ENCODE data around the gene RNF114. TPM values are rescaled to one million over a fixed set of nuclear protein-coding genes. Genes with fewer than 3 reads are reported as not detected.

RNF114 gene
- total and polyA plus RNA-seq, 2 donors (not counting 3 experiments of a cell fraction or from before 2014, with no cell fraction given): 45.8 to 81.7 TPM

GRCh38 chr20:49919009-49919408, 17.2 kb upstream of the RNF114 start:
- Histone ChIP-seq H3K9me3 (replicated peaks; ENCODE audit: control insufficient read depth, insufficient read depth, low read length) (no peaks in the 10 kb centered on the region), H3K27ac (ENCODE audit: insufficient read depth, low read depth, low read length) (no peak overlapping the region), H3K9me1 (replicated peaks; ENCODE audit: control insufficient read depth, extremely low read depth, insufficient read depth, low read length) (no peaks in the 10 kb centered on the region), H3K79me2 (ENCODE audit: control insufficient read depth, insufficient read depth, low read length) (peaks cover 11% of the 10 kb centered on the region), H4K20me1 (replicated peaks; ENCODE audit: control insufficient read depth, extremely low read depth, insufficient read depth, low read length) (no peaks in the 10 kb centered on the region), H3K4me2 (ENCODE audit: insufficient read depth, low read length) (no peak overlapping the region), H3K9ac (replicated peaks; ENCODE audit: extremely low read depth, insufficient read depth, low read length) (no peak overlapping the region), H3K36me3 (ENCODE audit: control insufficient read depth in 2 of 2, extremely low read depth in 1 of 2, insufficient read depth in 2 of 2, low read length in 2 of 2) (no peaks in the 10 kb centered on the region), H3K4me3 (replicated peaks in 1 of 3; ENCODE audit: insufficient read depth in 1 of 3, low read depth in 1 of 3, low read length in 3 of 3) (no peak overlapping the region), H3K4me1 (ENCODE audit: control insufficient read depth, extremely low read depth, insufficient read depth, low read length) (peaks cover 15% of the 10 kb centered on the region), H3K27me3 (ENCODE audit: control insufficient read depth in 2 of 2, insufficient read depth in 2 of 2, low read length in 2 of 2) (no peaks in the 10 kb centered on the region), H2AFZ (ENCODE audit: low read depth, low read length) (no peak overlapping the region)
- intact Hi-C loops (cut with micrococcal nuclease): no loop called here
- BruUV-seq (replicated peaks): no TSS peak
- ChIA-PET CTCF (interaction anchor here (1.3 kb wide), 1 partner anchor 153 kb away, joined by 4 read pairs; no protein-coding TSS in a partner anchor), POLR2A (no interaction called here)
- DNase-seq (ENCODE audit: low read depth, low spot score) (no peak), FAIRE-seq (no peak)
- dilution Hi-C loops (cut with MboI; ENCODE audit: extremely low pct_ligation_motif_present, low sequenced_read_pairs): no loop called here
- TF ChIP-seq GATA2 (IDR thresholded peaks at IDR 0.05; ENCODE audit: insufficient read depth, insufficient read length, low read depth, low read length) (no peak), POLR2AphosphoS5 (IDR thresholded peaks at IDR 0.05; ENCODE audit: insufficient read depth, low read depth, low read length) (no peak), FOS (IDR thresholded peaks at IDR 0.05; ENCODE audit: borderline replicate concordance, insufficient read depth, low read length) (no peak), JUN (IDR thresholded peaks at IDR 0.05; ENCODE audit: borderline replicate concordance, insufficient read depth, insufficient read length, low read depth) (no peak), MYC (IDR thresholded peaks at IDR 0.05; ENCODE audit: low read depth, low read length) (no peak), CTCF (IDR thresholded peaks at IDR 0.05; ENCODE audit: extremely low read depth in 1 of 2, insufficient read depth in 1 of 2, low read depth in 1 of 2, low read length in 2 of 2) (no peak), POLR2A (IDR thresholded peaks at IDR 0.05; ENCODE audit: low read depth, low read length) (no peak), MAX (IDR thresholded peaks at IDR 0.05; ENCODE audit: insufficient read depth, insufficient read length) (no peak), EZH2 (IDR thresholded peaks at IDR 0.05; ENCODE audit: borderline replicate concordance, low read depth, low read length, severe bottlenecking) (no peak)

All from endothelial cell of umbilical vein (primary cell).